ENCODE results near the gene MISP3.

DNA sequence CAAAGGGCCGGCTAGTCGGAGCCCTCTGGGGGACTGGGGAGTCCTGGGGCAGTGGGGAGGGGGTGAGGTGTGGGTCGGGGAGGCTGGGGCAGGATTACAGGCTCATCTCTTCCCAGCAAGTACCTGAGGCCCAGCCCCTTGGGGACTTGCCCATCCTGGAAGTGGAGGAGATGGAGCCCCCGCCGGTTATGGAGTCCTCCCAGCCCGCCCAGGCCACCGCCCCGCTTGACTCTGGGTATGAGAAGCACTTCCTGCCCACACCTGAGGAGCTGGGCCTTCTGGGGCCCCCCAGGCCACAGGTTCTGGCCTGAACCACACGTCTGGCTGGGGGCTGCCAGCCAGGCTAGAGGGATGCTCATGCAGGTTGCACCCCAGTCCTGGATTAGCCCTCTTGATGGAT is 20.6 kb upstream of the MISP3 start:
- TF ChIP-seq, protein P1, sequence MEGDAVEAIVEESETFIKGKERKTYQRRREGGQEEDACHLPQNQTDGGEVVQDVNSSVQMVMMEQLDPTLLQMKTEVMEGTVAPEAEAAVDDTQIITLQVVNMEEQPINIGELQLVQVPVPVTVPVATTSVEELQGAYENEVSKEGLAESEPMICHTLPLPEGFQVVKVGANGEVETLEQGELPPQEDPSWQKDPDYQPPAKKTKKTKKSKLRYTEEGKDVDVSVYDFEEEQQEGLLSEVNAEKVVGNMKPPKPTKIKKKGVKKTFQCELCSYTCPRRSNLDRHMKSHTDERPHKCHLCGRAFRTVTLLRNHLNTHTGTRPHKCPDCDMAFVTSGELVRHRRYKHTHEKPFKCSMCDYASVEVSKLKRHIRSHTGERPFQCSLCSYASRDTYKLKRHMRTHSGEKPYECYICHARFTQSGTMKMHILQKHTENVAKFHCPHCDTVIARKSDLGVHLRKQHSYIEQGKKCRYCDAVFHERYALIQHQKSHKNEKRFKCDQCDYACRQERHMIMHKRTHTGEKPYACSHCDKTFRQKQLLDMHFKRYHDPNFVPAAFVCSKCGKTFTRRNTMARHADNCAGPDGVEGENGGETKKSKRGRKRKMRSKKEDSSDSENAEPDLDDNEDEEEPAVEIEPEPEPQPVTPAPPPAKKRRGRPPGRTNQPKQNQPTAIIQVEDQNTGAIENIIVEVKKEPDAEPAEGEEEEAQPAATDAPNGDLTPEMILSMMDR (IDR thresholded peaks at IDR 0.05), result no peak
- TF ChIP-seq POLR2A (IDR thresholded peaks at IDR 0.05), result no peak
